Measurements from ENCODE around the gene NUFIP1. TPM values are rescaled to one million over a fixed set of nuclear protein-coding genes. Genes with fewer than 3 reads are reported as not detected.

NUFIP1 gene
- polyA plus RNA-seq, 3 donors: 0.83 to 1.1 (median 0.95) TPM

DNA sequence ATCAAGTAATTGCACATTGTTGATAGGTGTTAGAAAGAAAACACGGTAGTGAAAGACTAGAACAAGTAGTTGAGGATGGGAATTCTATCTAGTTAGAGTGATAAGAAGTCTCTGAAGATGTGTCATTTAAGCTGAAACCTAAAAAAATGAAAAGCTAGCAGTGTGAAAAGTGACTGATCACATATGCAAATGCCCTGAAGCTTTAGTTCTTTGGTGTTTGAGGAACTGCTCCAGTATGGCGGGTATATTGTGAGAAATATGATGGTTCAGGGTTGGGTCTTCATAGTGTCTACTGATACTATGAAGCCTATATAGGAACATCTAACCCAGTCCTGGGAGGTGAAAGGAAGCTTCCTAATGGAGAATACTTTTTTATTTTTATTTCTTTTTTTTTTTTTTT lies 45.1 kb upstream of the NUFIP1 start:
- H3K9me3 ChIP-seq (replicated peaks in 1 of 2; ENCODE audit: control insufficient read depth in 1 of 2, insufficient read depth in 1 of 2, low read length in 2 of 2): no peaks in the 10 kb centered on the region
- H2AFZ ChIP-seq (ENCODE audit: insufficient read depth, low read depth, low read length, poor library complexity, severe bottlenecking): no peak overlapping the region
- no peaks in the 10 kb centered on the region for H3K27me3 Mint-ChIP-seq (ENCODE audit: low read depth in 3 of 3)
- no peaks in the 10 kb centered on the region for H3K4me1 Mint-ChIP-seq
- 100% methylated on average over 1 of the region's 2 CpGs for WGBS (ENCODE audit: insufficient coverage)
- H3K79me2 ChIP-seq (ENCODE audit: insufficient read depth, low read length): no peaks in the 10 kb centered on the region
- no peak for DNase-seq
- H3K4me2 ChIP-seq (replicated peaks; ENCODE audit: extremely low read depth, low read length, poor library complexity, severe bottlenecking): no peak overlapping the region
- intact Hi-C loops (cut with micrococcal nuclease): no loop called here
- TF ChIP-seq, protein P1, sequence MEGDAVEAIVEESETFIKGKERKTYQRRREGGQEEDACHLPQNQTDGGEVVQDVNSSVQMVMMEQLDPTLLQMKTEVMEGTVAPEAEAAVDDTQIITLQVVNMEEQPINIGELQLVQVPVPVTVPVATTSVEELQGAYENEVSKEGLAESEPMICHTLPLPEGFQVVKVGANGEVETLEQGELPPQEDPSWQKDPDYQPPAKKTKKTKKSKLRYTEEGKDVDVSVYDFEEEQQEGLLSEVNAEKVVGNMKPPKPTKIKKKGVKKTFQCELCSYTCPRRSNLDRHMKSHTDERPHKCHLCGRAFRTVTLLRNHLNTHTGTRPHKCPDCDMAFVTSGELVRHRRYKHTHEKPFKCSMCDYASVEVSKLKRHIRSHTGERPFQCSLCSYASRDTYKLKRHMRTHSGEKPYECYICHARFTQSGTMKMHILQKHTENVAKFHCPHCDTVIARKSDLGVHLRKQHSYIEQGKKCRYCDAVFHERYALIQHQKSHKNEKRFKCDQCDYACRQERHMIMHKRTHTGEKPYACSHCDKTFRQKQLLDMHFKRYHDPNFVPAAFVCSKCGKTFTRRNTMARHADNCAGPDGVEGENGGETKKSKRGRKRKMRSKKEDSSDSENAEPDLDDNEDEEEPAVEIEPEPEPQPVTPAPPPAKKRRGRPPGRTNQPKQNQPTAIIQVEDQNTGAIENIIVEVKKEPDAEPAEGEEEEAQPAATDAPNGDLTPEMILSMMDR (IDR thresholded peaks at IDR 0.05): no peak
- H4K20me1 ChIP-seq (ENCODE audit: insufficient read depth, low read length): no peaks in the 10 kb centered on the region
- no peaks in the 10 kb centered on the region for H3K27me3 ChIP-seq (ENCODE audit: control insufficient read depth in 2 of 2, insufficient read depth in 2 of 2, low read length in 2 of 2)
- H3K9me3 Mint-ChIP-seq: no peaks in the 10 kb centered on the region
- H3K36me3 ChIP-seq (replicated peaks in 1 of 2; ENCODE audit: control insufficient read depth in 1 of 2, insufficient read depth in 2 of 2, low read length in 2 of 2): peaks cover 7 to 32% of the 10 kb centered on the region in 2 donors
- no peak overlapping the region for H3K27ac ChIP-seq (ENCODE audit: low read depth in 1 of 2, low read length in 2 of 2)
- no peak overlapping the region for H3K4me3 Mint-ChIP-seq
- H3K9ac ChIP-seq (ENCODE audit: insufficient read depth, low read length, poor library complexity, severe bottlenecking): no peak overlapping the region
- H3K36me3 Mint-ChIP-seq: peaks cover 28 to 46% of the 10 kb centered on the region in 2 donors
- no peak overlapping the region for H3K27ac Mint-ChIP-seq
- H3K4me1 ChIP-seq (ENCODE audit: control insufficient read depth in 1 of 2, insufficient read depth in 2 of 2, low read length in 2 of 2): no peaks in the 10 kb centered on the region
- H3K4me3 ChIP-seq (replicated peaks in 1 of 3; ENCODE audit: low read depth in 2 of 3, low read length in 3 of 3): no peak overlapping the region

DNA sequence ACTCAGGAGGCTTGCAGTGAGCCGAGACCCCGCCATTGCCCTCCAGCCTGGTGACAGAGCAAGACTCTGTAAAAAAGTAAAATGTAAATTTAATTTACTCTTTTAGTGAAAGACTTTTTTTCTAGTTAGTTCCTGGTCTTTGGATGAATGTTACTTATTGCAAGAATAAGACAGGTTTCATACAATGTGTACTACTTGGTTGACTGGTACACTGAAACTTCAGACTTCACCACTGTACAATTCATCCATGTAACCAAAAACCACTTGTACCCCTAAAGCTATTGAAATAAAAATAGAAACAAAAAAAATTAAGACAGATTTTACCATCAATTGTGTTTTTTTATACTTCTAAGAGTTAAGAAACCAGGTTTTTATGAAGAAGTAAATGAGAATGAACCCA lies 35.6 kb upstream of the NUFIP1 start:
- no peak for DNase-seq
- no peak overlapping the region for H3K4me3 ChIP-seq (replicated peaks in 1 of 3; ENCODE audit: low read depth in 2 of 3, low read length in 3 of 3)
- no peaks in the 10 kb centered on the region for H3K9me3 ChIP-seq (replicated peaks in 1 of 2; ENCODE audit: control insufficient read depth in 1 of 2, insufficient read depth in 1 of 2, low read length in 2 of 2)
- no peaks in the 10 kb centered on the region for H3K4me1 Mint-ChIP-seq
- H3K27ac Mint-ChIP-seq: no peak overlapping the region
- no peak overlapping the region for H3K4me2 ChIP-seq (replicated peaks; ENCODE audit: extremely low read depth, low read length, poor library complexity, severe bottlenecking)
- no peaks in the 10 kb centered on the region for H3K4me1 ChIP-seq (ENCODE audit: control insufficient read depth in 1 of 2, insufficient read depth in 2 of 2, low read length in 2 of 2)
- peaks cover 0 to 1% (median 0%) of the 10 kb centered on the region in 3 donors for H3K27me3 Mint-ChIP-seq (ENCODE audit: low read depth in 3 of 3)
- H3K27ac ChIP-seq (ENCODE audit: low read depth in 1 of 2, low read length in 2 of 2): no peak overlapping the region
- TF ChIP-seq, protein P1 (IDR thresholded peaks at IDR 0.05): no peak
- no peaks in the 10 kb centered on the region for H3K27me3 ChIP-seq (ENCODE audit: control insufficient read depth in 2 of 2, insufficient read depth in 2 of 2, low read length in 2 of 2)
- no peak overlapping the region for H3K4me3 Mint-ChIP-seq
- H3K36me3 Mint-ChIP-seq: peaks cover 53 to 58% of the 10 kb centered on the region in 2 donors
- no peaks in the 10 kb centered on the region for H3K79me2 ChIP-seq (ENCODE audit: insufficient read depth, low read length)
- no peaks in the 10 kb centered on the region for H3K9me3 Mint-ChIP-seq
- no peaks in the 10 kb centered on the region for H4K20me1 ChIP-seq (ENCODE audit: insufficient read depth, low read length)
- WGBS (ENCODE audit: insufficient coverage): no CpG with 5 or more reads among the region's 2 CpGs
- H2AFZ ChIP-seq (ENCODE audit: insufficient read depth, low read depth, low read length, poor library complexity, severe bottlenecking): no peak overlapping the region
- intact Hi-C loops (cut with micrococcal nuclease): no loop called here
- no peak overlapping the region for H3K9ac ChIP-seq (ENCODE audit: insufficient read depth, low read length, poor library complexity, severe bottlenecking)
- H3K36me3 ChIP-seq (replicated peaks in 1 of 2; ENCODE audit: control insufficient read depth in 1 of 2, insufficient read depth in 2 of 2, low read length in 2 of 2): peaks cover 54 to 84% of the 10 kb centered on the region in 2 donors
